OCI-LY1 (cell line): ENCODE data around the gene FAM32A.
A peak's percentile ranks its signal among the peaks of the same experiment; 100 is the strongest.

ENCODE experiments used
- H2AFZ ChIP-seq: fragments of 200-600 bp; sonication (generic), shearing (Covaris generic); 2 replicates; pipeline ENCODE4 v1.6.0; 2014; ENCODE audit warnings: antibody characterized with exemption, mild to moderate bottlenecking, low read length
- H3F3A ChIP-seq: fragments of 200-600 bp; sonication (generic), shearing (Covaris generic); 2 replicates; pipeline ENCODE4 v1.6.0; 2014; ENCODE audit warnings: mild to moderate bottlenecking, antibody characterized with exemption, low read length, moderate library complexity; ENCODE audit not compliant: insufficient read depth
- H3K27ac ChIP-seq: fragments of 200-600 bp; sonication (generic); 2 replicates; pipeline ENCODE4 v1.5.1; 2014; ENCODE audit warnings: low read length, mixed run types, mild to moderate bottlenecking, low read depth; ENCODE audit not compliant: poor library complexity, severe bottlenecking
- H3K27me3 ChIP-seq: fragments of 200-600 bp; sonication (generic); 2 replicates; pipeline ENCODE4 v1.6.0; 2014; ENCODE audit warnings: antibody characterized with exemption, mild to moderate bottlenecking, low read length, moderate library complexity; ENCODE audit not compliant: insufficient read depth
- H3K36me3 ChIP-seq: fragments of 200-600 bp; sonication (generic); 2 replicates; pipeline ENCODE4 v1.6.1; 2014; ENCODE audit warnings: mild to moderate bottlenecking, antibody characterized with exemption, low read length, moderate library complexity, mixed read lengths; ENCODE audit not compliant: insufficient read depth
- H3K4me1 ChIP-seq: fragments of 200-600 bp; sonication (generic); 2 replicates; pipeline ENCODE4 v1.5.1; 2014; ENCODE audit warnings: mild to moderate bottlenecking, low read length, moderate library complexity; ENCODE audit not compliant: insufficient read depth, severe bottlenecking
- H3K4me2 ChIP-seq: fragments of 200-600 bp; sonication (generic), shearing (Covaris generic); 2 replicates; pipeline ENCODE4 v1.6.1; 2014; ENCODE audit warnings: low read length
- H3K4me3 ChIP-seq: fragments of 200-600 bp; sonication (generic); 2 replicates; pipeline ENCODE4 v1.5.1; 2014; ENCODE audit warnings: low read length, low read depth, mild to moderate bottlenecking, mixed read lengths; ENCODE audit not compliant: poor library complexity, severe bottlenecking
- H3K79me2 ChIP-seq: fragments of 200-600 bp; shearing (Covaris generic); 2 replicates; pipeline ENCODE4 v1.6.1; 2016; ENCODE audit warnings: mixed run types, low read length, mixed read lengths; ENCODE audit not compliant: insufficient read depth
- H3K9ac ChIP-seq: fragments of 200-600 bp; sonication (generic), shearing (Covaris generic); 2 replicates; pipeline ENCODE4 v1.6.1; 2014; ENCODE audit warnings: mild to moderate bottlenecking, low read length, mixed read lengths
- H3K9me2 ChIP-seq: fragments of 200-600 bp; sonication (generic), shearing (Covaris generic); 2 replicates; pipeline ENCODE4 v1.6.1; 2014; ENCODE audit warnings: low read depth, mild to moderate bottlenecking, low read length, mixed read lengths
- H3K9me3 ChIP-seq: fragments of 200-600 bp; shearing (Covaris generic); 2 replicates; pipeline ENCODE4 v1.6.1; 2014; ENCODE audit warnings: low read length, mixed read lengths
- H4K20me1 ChIP-seq: fragments of 200-600 bp; sonication (generic), shearing (Covaris generic); 2 replicates; pipeline ENCODE4 v1.6.0; 2016; ENCODE audit warnings: mild to moderate bottlenecking, low read length; ENCODE audit not compliant: insufficient read depth
- CTCF ChIP-seq: fragments of 200-600 bp; sonication (generic), shearing (Covaris generic); IDR thresholded peaks from 2 replicates; pipeline ENCODE4 v1.5.1; 2017; ENCODE audit warnings: mild to moderate bottlenecking, antibody characterized with exemption, low read length, moderate library complexity, mixed read lengths
- EZH2 ChIP-seq: fragments of 200-600 bp; sonication (generic), shearing (Covaris generic); IDR thresholded peaks from 2 replicates; pipeline ENCODE4 v1.8.0; 2017; ENCODE audit warnings: borderline replicate concordance, mixed run types, mild to moderate bottlenecking, antibody characterized with exemption, low read length, moderate library complexity, mixed read lengths

FAM32A gene

DNA sequence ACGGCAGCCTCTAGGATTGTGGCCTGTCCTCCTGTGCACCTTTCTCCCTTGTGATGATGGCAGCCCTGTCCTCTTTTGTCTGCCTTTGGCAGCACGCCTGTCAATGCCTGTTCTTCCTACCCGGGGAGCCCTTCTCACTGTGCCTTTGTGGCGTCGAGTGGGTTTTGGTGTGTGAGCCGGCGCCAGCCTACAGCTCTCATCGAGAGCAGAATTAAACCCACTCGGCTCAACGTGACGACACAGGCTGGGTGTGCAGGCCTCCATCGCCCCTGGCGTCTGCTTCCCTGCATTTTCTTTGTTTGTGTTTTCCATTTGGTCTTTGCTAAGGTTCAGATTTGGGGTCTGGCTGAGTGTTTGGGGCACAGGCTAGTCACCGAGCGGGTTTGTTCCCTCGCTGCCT, 46.9 kb downstream of the FAM32A start:
- H3K79me2 ChIP-seq = no peaks in the 10 kb centered on the region
- H3F3A ChIP-seq = no peaks in the 10 kb centered on the region
- no peak overlapping the region for H3K27ac ChIP-seq
- no peak overlapping the region for H3K4me2 ChIP-seq
- no peak for TF ChIP-seq CTCF
- TF ChIP-seq EZH2 = no peak
- H3K27me3 ChIP-seq = no peaks in the 10 kb centered on the region
- H3K36me3 ChIP-seq = peaks cover 83% of the 10 kb centered on the region
- H3K4me1 ChIP-seq = no peaks in the 10 kb centered on the region
- no peaks in the 10 kb centered on the region for H3K9me3 ChIP-seq
- no peaks in the 10 kb centered on the region for H4K20me1 ChIP-seq
- H3K9ac ChIP-seq = no peak overlapping the region
- H3K4me3 ChIP-seq = no peak overlapping the region
- H2AFZ ChIP-seq = no peak overlapping the region
- no peaks in the 10 kb centered on the region for H3K9me2 ChIP-seq

GRCh38 chr19:16232568-16232967, 47.4 kb downstream of the FAM32A start:
- H3K27ac ChIP-seq = no peak overlapping the region
- peaks cover 79% of the 10 kb centered on the region for H3K36me3 ChIP-seq
- H3K4me2 ChIP-seq = no peak overlapping the region
- H3F3A ChIP-seq = no peaks in the 10 kb centered on the region
- no peaks in the 10 kb centered on the region for H3K79me2 ChIP-seq
- no peak overlapping the region for H2AFZ ChIP-seq
- H3K4me3 ChIP-seq = no peak overlapping the region
- no peaks in the 10 kb centered on the region for H3K4me1 ChIP-seq
- H3K9ac ChIP-seq = no peak overlapping the region
- TF ChIP-seq CTCF = peak; percentile 12; the same call in 1 of the 2 replicates
- no peak for TF ChIP-seq EZH2
- H3K27me3 ChIP-seq = no peaks in the 10 kb centered on the region
- H4K20me1 ChIP-seq = no peaks in the 10 kb centered on the region
- H3K9me2 ChIP-seq = no peaks in the 10 kb centered on the region
- H3K9me3 ChIP-seq = no peaks in the 10 kb centered on the region

- Histone ChIP-seq H3F3A (no peaks in the 10 kb centered on the region), H3K27me3 (no peaks in the 10 kb centered on the region), H4K20me1 (no peaks in the 10 kb centered on the region), H3K36me3 (peaks cover 74% of the 10 kb centered on the region), H3K27ac (no peak overlapping the region), H3K9me2 (no peaks in the 10 kb centered on the region), H3K9ac (no peak overlapping the region), H3K4me3 (no peak overlapping the region), H3K79me2 (no peaks in the 10 kb centered on the region), H3K4me1 (no peaks in the 10 kb centered on the region), H2AFZ (no peak overlapping the region), H3K4me2 (no peak overlapping the region), H3K9me3 (no peaks in the 10 kb centered on the region)
- TF ChIP-seq EZH2 = no peak
- no peak for TF ChIP-seq CTCF
Measured at GRCh38 chr19:16233081-16233776, 48.0 kb downstream of the FAM32A start.
